GM19023 (cell line): ENCODE data around the gene CA5A.
"Not testable (repeated sequence)": the region's sequence is repeated elsewhere in the genome, so short reads cannot be mapped to it uniquely, and the experiment has no call there.

Experiments
- ATAC-seq: cut with Tn5 transposase; IDR thresholded peaks from one replicate; pipeline ENCODE4 v1.9.1; 2021; ENCODE audit warnings: mild to moderate bottlenecking, moderate library complexity; ENCODE audit not compliant: unreplicated experiment

Gene CA5A

GRCh38 chr16:87926246-87927194 is 9.8 kb downstream of the CA5A start:
- ATAC-seq, result no peak

- ATAC-seq, result no peak
These were observed 11.3 kb downstream of the CA5A start for GRCh38 chr16:87924811-87925670.

GRCh38 chr16:87924041-87924810 is 12.1 kb downstream of the CA5A start:
- ATAC-seq, result peak; percentile 70

- no peak for ATAC-seq
These were observed 14.0 kb downstream of the CA5A start for GRCh38 chr16:87922250-87922871.

GRCh38 chr16:87921236-87921773 is 15.0 kb downstream of the CA5A start:
- ATAC-seq, result no peak

- no peak for ATAC-seq
These were observed 16.7 kb downstream of the CA5A start for GRCh38 chr16:87919681-87919994.

GRCh38 chr16:87918866-87919680 is 17.3 kb downstream of the CA5A start:
- no peak for ATAC-seq

GRCh38 chr16:87918338-87918737 is 18.0 kb downstream of the CA5A start:
- no peak for ATAC-seq

GRCh38 chr16:87917503-87917902 is 18.8 kb downstream of the CA5A start:
- no peak for ATAC-seq

- no peak for ATAC-seq
These were observed 21.5 kb downstream of the CA5A start for GRCh38 chr16:87914812-87915211.

- ATAC-seq, result not testable (repeated sequence)
These were observed 22.2 kb downstream of the CA5A start for GRCh38 chr16:87914021-87914725.

- ATAC-seq, result not testable (repeated sequence)
These were observed 23.6 kb downstream of the CA5A start for GRCh38 chr16:87912691-87913090.

- ATAC-seq, result not testable (repeated sequence)
These were observed 25.1 kb downstream of the CA5A start for GRCh38 chr16:87911106-87911763.

GRCh38 chr16:87909203-87909935 is 27.0 kb downstream of the CA5A start:
- peak; percentile 89 for ATAC-seq

- ATAC-seq, result not testable (repeated sequence)
These were observed 28.2 kb downstream of the CA5A start for GRCh38 chr16:87908101-87908500.

- ATAC-seq, result not testable (repeated sequence)
These were observed 30.8 kb downstream of the CA5A start for GRCh38 chr16:87905521-87905920.

GRCh38 chr16:87904963-87905362 is 31.4 kb downstream of the CA5A start:
- not testable (repeated sequence) for ATAC-seq

GRCh38 chr16:87900489-87900888 is 35.8 kb downstream of the CA5A start:
- ATAC-seq, result not testable (repeated sequence)
